Measurements from ENCODE around the gene TACO1. TPM values are rescaled to one million over a fixed set of nuclear protein-coding genes. Genes with fewer than 3 reads are reported as not detected.

Gene TACO1
- total RNA-seq, 4 donors from 2014 or later = 8.5 to 12.0 (median 10.1) TPM

DNA sequence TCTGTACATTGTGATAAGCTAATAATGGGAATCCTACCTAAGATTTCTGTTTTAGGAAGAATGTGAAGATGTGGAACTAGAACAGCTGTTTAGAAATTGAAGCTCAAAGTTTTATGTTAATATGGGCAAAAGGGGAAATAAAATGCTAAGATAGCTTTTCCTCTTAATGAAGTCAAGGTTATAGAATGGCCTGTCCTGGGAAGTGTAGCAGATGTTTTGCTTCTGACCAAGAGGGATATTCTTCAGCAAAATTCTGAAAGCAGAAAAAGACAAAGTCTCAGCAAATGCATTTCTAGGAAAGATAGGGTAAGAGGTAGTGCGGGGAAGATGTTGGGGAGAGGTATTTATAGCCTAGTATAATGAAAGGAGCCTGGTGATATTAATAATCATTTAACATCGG, 34.6 kb downstream of the TACO1 start:
- DNase-seq (ENCODE audit: low spot score) = no peak
- ATAC-seq (ENCODE audit: low FRiP score) = no peak
- TF ChIP-seq, protein P1, sequence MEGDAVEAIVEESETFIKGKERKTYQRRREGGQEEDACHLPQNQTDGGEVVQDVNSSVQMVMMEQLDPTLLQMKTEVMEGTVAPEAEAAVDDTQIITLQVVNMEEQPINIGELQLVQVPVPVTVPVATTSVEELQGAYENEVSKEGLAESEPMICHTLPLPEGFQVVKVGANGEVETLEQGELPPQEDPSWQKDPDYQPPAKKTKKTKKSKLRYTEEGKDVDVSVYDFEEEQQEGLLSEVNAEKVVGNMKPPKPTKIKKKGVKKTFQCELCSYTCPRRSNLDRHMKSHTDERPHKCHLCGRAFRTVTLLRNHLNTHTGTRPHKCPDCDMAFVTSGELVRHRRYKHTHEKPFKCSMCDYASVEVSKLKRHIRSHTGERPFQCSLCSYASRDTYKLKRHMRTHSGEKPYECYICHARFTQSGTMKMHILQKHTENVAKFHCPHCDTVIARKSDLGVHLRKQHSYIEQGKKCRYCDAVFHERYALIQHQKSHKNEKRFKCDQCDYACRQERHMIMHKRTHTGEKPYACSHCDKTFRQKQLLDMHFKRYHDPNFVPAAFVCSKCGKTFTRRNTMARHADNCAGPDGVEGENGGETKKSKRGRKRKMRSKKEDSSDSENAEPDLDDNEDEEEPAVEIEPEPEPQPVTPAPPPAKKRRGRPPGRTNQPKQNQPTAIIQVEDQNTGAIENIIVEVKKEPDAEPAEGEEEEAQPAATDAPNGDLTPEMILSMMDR (IDR thresholded peaks at IDR 0.05) = no peak

DNA sequence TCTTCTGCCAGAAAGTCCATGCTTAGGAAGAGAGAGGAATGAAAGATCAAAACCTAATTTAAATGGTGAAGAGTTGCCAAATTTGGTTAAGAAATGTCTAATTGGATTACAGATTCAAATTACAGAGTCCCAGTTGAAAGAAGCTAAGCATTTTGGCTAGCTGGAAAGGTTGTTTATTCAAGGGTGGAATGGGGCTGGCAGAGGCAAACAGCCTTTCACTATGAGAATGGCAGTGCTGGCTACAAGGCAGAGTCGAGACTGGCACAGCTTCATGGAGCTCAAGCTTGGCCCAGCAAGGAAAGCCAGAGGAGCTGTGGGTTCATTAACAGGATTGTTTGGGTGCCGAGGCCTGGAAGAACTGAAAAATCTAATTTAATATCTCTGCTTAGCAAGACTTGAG, 35.1 kb downstream of the TACO1 start:
- ATAC-seq (ENCODE audit: low FRiP score) = no peak
- TF ChIP-seq, protein P1 (IDR thresholded peaks at IDR 0.05) = no peak

DNA sequence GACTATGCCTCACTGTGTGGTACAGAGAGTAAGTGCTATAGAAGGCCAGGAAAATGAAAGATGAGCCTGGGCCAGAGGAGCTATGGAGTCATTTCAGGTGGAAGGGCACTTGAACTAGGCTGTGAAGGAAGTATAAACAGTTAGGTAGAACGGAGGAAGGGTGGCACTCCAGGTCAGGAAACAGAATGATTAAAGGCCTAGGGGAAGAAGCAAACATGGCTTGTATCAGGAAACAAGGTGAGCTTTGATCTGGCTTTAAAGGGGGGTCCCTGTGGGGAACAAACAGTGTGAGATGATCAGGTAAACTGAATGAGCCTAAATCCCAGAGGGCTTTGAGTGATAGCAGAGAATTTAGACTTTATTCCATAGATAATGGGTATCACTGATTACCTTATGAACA, 38.4 kb downstream of the TACO1 start:
- DNase-seq (ENCODE audit: low spot score) = no peak
- TF ChIP-seq, protein P1 (IDR thresholded peaks at IDR 0.05) = no peak
- no peak for ATAC-seq (ENCODE audit: low FRiP score)

More for the DNA sequence above, 35.1 kb downstream of the TACO1 start:
- DNase-seq (ENCODE audit: low spot score) = no peak

DNA sequence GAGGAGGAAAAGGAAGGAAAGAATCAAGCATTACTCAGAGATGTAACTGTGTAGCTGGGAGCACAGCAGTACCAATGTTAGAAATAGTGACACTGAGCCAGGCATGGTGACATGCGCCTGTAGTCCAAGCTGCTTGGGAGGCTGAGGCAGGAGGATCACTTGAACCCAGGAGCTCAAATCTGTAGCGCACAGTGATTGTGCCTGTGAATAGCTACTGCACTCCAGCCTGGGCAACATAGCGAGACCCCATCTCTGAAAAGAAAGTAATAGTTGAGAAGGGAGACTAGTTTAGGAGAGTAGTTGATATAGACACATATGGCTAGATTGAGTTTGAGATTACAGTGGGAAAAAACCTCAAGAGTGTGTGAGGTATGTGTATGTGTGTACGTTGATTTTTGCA, 39.3 kb downstream of the TACO1 start:
- TF ChIP-seq, protein P1 (IDR thresholded peaks at IDR 0.05) = no peak
- no peak for ATAC-seq (ENCODE audit: low FRiP score)
- DNase-seq (ENCODE audit: low spot score) = no peak

DNA sequence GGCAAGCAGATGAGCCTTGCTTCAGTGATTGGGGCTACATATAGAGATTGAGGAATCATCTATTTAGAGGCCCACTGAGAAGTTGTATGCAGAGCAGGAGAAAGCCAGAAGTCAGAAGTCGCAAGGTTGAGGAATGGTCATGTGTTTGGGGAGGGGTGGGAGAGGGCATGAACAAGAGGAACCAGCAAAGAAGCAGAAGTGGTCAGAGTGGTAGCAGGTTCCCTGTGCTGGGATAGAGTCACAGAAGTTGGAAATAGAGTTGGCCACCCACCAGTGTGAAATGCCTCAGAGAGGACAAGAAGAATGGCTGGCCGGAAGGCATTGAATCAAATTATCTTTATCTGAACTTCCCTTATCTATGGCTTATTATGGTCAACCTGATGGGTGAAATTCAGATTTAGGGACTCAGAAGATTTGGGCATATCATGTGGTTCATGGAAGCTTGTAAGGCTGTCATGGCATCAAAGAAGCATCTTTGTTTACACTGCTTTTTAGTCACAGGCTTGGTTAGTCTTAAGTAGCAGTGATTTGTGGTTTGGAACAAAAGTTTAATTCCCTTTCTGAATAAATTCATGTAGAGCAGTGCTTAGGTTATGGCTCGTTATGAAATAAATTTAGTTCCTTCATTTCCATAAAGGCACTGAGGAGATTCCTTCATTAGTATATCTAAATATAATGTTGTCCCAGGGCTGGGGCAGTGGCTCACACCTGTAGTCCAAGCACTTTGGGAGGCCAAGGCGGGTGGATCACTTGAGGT, 41.2 kb downstream of the TACO1 start:
- ATAC-seq (ENCODE audit: low FRiP score) = no peak
- no peak for DNase-seq (ENCODE audit: low spot score)
- TF ChIP-seq, protein P1 (IDR thresholded peaks at IDR 0.05) = no peak

DNA sequence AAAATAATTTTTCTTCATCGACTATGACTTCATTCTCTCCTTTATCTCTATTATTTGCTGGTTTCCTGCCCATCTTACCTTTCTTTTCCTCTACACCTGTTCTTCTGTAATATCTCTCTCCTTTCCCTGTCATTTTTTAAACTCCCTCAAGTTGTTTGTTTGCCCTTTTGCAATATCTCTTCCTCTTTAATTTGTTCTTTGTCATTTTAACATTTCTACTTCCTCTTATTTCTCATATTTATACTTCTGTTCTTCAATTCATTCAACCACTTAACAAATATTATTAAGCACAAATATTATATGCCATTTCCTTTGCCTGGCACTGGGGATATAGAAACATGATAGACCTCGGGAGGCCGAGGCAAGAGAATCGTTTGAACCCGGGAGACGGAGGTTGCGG, 44.2 kb downstream of the TACO1 start:
- TF ChIP-seq, protein P1 (IDR thresholded peaks at IDR 0.05) = no peak
- no peak for DNase-seq (ENCODE audit: low spot score)
- ATAC-seq (ENCODE audit: low FRiP score) = no peak

Data from omental fat pad (tissue), 4 donors.